Retina (tissue), 1 donor: ENCODE measurements around the gene EPOP.
"Not testable (repeated sequence)": the region's sequence is repeated elsewhere in the genome, so short reads cannot be mapped to it uniquely, and the experiment has no call there.

Experiments used
- DNase-seq: peaks from one replicate; pipeline ENCODE4 v3.0.0-alpha.2; 2016

The EPOP gene

DNA sequence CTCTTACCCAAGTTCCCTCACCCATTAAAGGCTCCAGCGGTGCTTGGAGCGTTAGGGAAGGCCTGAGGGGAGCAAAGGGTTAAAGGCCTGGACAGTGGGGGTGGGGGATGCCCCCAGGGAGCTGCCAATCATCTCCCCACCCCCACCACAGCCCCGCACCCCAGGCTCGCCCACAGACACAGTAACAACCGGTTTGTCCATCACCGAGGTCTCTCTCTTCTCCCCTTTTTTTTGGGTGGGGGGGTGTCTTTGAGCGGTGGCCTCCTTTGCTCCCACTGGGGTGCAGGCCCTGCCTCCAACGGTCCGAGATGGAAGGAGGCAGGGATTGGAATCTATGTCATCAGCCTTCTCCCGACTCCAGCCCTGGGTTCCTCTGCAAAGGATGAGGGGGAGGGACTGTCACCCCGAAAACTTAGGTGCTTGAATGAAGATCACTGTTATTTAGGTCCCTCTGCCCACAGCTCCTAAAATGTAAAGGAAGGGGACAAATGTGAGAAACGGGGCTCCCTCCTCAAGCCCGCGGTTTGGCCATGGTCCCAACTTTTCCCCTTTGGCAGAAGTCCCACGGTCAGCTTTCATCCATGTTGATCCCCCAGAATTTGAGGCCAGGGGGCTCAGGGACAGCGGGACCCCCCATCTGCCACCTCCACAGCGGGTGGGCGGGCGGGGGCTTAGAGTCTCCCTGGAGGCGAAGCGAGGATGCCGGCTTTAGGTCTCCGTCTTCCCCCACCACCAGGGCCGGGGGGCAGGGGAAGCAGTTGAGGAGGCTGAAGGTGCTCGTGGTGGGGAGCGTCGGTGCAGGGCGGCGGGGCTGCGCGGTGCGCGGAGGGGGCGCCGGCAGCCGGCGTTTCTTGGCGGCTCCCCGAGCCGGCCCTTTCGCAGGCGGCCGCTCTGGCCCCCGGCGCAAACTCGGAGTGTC is 1.7 kb downstream of the EPOP start:
- no peak for DNase-seq

DNA sequence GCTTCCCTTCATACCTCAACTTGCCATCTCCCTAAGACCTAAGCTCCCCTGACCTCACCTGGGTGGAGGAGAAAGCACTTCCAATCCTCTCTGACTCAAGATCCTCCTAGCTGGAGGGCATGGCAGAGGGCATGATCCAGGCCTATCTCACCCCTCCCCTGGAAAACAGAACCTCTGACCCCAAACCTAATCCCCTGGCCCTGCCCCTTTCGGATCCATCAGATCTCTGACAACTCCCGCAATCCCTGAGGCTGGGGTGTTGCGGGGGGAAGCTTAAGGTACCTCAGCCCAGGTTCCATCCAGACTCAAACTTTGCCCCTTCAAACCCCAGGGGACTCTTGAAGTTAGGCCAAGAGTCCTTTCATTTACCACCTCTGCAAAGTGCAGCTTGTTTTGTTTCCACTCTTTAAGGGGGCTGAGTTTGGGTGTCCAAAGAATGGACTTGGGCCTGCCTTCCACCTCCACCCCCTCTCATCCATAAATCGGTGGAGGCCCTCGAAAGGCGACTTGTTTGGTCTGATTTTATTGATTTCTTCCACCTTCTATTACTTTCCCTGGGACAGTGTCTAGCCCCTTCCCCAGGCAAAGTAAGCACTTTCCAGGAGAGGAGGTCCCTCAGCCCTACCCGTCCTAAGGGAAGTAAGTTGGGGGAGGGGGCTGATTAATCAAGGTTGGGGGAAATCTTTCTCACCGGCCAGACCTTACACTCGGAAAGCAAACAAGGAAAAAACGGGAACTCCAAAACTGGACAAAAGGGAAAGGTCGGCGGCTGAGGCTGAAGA is 2.6 kb downstream of the EPOP start:
- no peak for DNase-seq

DNA sequence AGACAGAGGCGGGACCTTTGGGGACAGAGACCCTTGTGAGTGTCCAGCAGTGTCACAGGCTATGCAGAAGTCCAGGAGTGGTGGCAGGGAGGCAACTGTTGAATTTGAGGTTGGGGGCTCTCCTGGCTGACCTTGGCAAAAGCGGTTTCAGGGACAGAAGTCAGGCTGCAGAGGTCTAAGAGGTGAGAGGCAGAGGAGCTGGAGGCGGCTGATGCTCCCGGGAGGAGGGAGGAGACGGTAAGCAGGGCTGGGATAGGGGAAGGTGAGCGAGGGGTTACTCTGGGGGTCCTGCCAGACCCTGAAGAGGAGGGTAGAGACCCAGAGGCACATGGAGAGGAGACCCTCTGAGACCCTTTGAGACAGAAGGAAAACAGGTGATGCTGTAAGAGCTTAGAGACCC is 5.2 kb downstream of the EPOP start:
- DNase-seq: no peak

- DNase-seq: no peak
Measured at GRCh38 chr17:38667787-38668122, 7.0 kb downstream of the EPOP start.

DNA sequence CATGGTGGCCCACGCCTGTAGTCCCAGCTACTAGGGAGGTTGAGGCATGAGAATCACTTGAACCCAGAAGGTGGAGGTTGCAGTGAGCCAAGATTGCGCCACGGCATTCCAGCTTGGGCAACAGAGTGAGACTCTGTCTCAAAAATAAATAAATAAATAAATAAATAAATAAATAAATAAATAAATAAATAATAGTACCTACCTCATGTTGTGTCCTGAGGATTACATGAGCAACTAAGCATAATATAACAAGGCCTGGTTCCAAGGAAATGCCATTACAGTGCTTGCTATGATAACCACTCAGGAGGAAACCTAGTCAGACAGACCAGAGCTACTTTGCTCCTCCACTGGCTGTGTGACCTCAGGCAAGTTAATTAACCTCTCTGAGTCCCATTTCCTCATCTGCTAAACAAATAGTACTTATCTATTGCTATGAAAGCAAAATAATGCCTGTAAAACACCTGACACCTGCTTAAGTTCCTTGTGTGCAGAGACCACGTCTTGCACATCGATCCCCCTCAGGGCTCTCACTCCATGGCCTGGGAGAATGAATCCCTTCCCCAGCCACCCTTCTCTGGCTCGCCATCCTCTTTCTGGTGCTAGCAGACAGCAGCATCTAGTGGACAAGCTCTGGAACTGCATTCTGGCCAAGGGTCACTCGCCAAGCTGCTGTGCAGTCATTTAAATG is 7.5 kb downstream of the EPOP start:
- DNase-seq: peak; percentile 77

DNA sequence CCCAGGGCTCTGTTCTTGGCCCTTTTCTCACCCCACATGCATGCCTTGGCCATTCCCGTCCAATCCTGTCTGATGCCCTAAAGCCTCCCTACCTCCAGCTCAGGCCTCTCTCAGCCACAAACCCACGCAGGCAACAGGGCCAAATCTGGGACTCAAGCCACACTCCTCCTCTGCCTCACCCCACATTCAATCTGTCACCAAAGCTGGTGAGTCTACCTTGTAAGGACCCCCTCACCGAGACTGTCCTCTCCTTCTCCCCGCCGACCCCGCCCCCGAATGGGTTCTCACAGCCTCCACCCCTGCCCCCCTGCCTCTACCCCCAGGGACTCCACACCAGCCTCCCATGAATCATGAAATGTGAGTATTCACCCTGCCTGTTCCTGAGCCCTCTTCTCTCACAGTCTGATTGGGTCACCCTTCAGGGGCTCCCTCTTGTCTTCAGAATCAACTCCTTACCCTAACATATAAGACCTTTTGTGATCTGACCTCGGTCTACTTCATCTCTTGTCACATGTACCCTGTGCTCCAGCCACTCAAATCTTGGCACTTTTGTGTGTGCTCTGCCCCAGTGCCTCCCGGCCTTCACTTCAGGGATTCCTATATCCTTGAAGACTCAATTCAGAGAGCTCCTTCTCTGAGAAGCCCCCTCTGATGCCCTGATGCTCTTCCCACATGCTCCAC is 10.7 kb downstream of the EPOP start:
- no peak for DNase-seq

GRCh38 chr17:38663125-38663751 is 11.5 kb downstream of the EPOP start:
- peak; percentile 72 for DNase-seq

- DNase-seq: no peak
Measured at GRCh38 chr17:38660097-38661025, 14.4 kb downstream of the EPOP start.

GRCh38 chr17:38659415-38659814 is 15.3 kb downstream of the EPOP start:
- no peak for DNase-seq

DNA sequence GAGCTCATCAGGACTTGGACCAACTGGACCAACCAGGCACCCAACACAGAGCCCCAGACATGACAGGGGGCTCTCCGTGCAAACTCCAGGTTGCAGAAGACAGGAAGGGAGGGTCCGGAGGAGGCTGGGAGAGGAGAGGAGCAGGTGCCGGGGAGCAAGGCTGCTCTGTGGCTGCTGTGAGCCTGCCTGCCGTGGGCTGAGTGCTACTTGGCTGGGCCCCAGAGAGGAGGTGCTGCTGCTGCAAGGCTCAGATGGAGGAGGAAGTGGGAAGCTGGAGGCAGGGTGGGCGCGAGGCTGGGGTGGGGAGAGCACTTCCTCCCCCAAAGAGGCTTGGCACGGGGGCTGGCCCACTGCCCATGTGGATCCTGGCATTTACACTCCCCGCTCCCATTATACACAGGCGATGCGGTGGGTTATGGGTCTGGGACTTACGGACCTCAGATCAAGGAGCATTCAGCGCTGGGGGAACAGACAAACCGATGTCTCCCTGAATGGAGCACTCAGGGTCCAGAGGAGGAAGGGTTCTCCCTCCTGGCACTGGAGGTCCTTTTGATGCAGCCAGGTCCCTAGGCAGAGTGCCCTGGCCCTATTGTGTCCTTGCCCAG is 15.9 kb downstream of the EPOP start:
- DNase-seq: no peak

DNA sequence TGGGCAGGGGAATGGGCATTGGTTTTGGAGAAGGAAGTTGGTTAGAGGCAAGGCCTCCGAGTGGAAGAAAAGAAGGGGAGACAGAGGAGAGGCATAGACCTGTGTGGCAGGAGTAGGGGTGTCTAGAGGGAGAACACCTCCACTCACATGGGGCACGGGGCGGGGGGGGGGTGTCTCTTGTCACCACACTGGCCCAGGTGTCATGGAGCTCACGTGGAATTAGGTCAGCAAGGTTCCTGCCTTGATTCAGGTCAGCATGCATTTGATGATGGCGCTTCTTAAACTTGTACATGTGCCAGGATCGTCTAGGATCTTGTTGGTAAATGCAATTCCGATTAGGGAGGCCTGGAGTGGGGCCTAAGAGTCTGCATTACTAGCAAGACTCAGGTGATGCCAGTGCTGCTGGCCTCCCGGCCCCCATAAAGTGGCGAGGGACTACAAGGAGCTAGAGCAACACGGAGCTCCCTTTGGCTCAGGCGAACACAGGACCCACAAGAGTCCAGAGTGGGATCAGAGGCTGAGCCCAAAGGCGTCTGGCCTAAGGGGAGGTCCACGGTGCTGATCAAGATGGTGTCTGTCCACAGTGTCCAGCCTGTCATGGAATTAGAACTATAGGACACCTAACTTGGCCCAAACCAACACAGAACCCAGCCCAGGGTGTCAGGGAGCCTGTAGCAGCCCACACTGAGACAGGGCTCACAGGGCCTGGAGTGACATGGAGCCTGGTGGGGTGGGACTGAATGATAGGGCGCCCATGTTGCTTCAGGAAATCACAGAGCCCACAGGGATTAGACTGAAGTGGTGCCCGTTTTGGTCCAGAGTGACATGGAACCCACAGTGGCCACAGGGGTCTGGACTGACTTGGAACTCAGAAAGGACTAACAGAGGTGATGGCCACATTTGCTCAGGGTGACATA is 16.7 kb downstream of the EPOP start:
- no peak for DNase-seq

- peak; percentile 54 for DNase-seq
Measured at GRCh38 chr17:38656959-38657823, 17.6 kb downstream of the EPOP start.

GRCh38 chr17:38654411-38655398 is 20.1 kb downstream of the EPOP start:
- no peak for DNase-seq

GRCh38 chr17:38653679-38654078 is 21.1 kb downstream of the EPOP start:
- no peak for DNase-seq

DNA sequence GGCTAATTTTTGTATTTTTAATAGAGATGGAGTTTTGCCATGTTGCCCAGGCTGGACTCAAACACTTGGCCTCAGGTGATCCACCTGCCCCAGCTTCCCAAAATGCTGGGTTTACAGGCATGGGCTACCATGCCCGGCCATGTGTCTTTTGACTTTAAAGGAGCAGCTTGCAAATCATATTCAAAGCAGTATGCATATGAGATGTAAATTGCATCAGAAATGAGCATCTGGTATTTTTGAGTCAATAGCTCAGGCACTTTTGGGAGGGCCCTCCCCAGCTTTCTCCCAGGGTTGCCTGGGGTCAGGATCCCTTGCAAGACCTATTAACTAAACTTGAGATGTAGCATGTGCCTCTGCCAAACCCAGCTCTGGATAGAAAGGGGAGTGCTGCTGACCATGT is 21.5 kb downstream of the EPOP start:
- DNase-seq: no peak

DNA sequence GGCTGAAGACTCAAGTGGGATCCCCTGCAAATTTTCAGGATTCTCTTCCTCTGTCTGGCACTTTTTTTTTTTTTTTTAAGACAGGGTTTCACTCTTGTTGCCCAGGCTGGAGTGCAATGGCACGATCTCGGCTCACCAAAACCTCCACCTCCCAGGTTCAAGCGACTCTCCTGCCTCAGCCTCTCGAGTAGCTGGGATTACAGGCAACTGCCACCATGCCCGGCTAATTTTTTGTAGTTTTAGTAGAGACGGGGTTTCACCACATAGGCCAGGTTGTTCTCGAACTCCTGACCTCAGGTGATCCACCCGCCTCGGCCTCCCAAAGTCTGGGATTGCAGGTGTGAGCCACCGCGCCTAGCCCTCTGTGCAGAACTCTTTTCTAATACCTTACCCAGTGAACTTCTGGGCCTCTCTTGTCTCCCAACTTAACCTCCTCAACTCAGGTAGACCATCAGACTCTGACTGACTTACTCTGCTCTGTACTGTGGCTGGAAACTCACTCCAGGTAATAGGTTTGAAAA is 24.0 kb downstream of the EPOP start:
- not testable (repeated sequence) for DNase-seq

DNA sequence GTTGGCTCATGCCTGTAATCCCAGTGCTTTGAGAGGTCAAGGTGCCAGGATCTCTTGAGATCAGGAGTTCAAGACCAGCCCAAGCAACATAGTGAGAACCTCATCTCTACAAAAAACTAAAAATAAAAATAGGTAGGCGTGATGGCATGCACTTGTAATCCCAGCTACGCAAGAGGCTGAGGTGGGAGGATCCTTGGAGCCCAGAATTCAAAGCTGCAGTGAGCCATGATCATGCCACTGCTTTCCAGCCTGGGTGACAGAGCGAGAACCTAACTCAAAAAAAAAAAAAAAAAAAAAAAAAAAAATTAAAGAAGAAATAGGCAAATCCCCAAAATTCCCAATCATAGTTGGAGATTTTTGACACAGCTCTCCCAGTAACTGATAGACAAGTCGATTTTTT is 36.8 kb downstream of the EPOP start:
- DNase-seq: no peak
